Measurements from ENCODE around the gene RAB11A. TPM values are rescaled to one million over a fixed set of nuclear protein-coding genes. Genes with fewer than 3 reads are reported as not detected.

The RAB11A gene
- total and polyA plus RNA-seq, 5 donors = 136 to 180 (median 155) TPM

- 96% methylated on average over 4 of the region's 4 CpGs for WGBS
- intact Hi-C loops (cut with DNase I) = loop anchor here in 1 of 4 donors (10.0 kb wide), 2 partner anchors 267 to 377 kb away; partner anchors contain the start of gene DIS3L
Observed at GRCh38 chr15:65917936-65918335, 48.6 kb downstream of the RAB11A start.

GRCh38 chr15:65918357-65918920, 49.1 kb downstream of the RAB11A start:
- Histone ChIP-seq H3K27ac (ENCODE audit: low read length) (no peak overlapping the region), H3K4me1 (ENCODE audit: control insufficient read depth, insufficient read depth, low read length) (peaks cover 2% of the 10 kb centered on the region), H3K27me3 (ENCODE audit: control insufficient read depth, insufficient read depth) (no peaks in the 10 kb centered on the region), H3K9me3 (ENCODE audit: control insufficient read depth, low read length) (no peaks in the 10 kb centered on the region), H3K4me3 (ENCODE audit: low read length) (no peak overlapping the region)
- ATAC-seq (no peak), DNase-seq (no peak)
- intact Hi-C loops (cut with DNase I) = loop anchor here in 1 of 4 donors (10.0 kb wide), 2 partner anchors 266 to 376 kb away; partner anchors contain the start of gene DIS3L
- 81% methylated on average over 3 of the region's 3 CpGs for WGBS

More at GRCh38 chr15:65917936-65918335, 48.6 kb downstream of the RAB11A start:
- H3K9me3 ChIP-seq (ENCODE audit: control insufficient read depth, low read length) = no peaks in the 10 kb centered on the region
- DNase-seq (no peak), ATAC-seq (no peak)
- H3K4me1 ChIP-seq (ENCODE audit: control insufficient read depth, insufficient read depth, low read length) = peaks cover 2% of the 10 kb centered on the region
- H3K4me3 ChIP-seq (ENCODE audit: low read length) = no peak overlapping the region
- no peak overlapping the region for H3K27ac ChIP-seq (ENCODE audit: low read length)
- H3K27me3 ChIP-seq (ENCODE audit: control insufficient read depth, insufficient read depth) = no peaks in the 10 kb centered on the region

GRCh38 chr15:65918945-65919344, 49.7 kb downstream of the RAB11A start:
- intact Hi-C loops (cut with DNase I) = loop anchor here in 1 of 4 donors (10.0 kb wide), 2 partner anchors 266 to 376 kb away; partner anchors contain the start of gene DIS3L
- H3K27me3 ChIP-seq (ENCODE audit: control insufficient read depth, insufficient read depth) = no peaks in the 10 kb centered on the region
- WGBS = 95% methylated on average over 5 of the region's 5 CpGs
- H3K4me1 ChIP-seq (ENCODE audit: control insufficient read depth, insufficient read depth, low read length) = peaks cover 2% of the 10 kb centered on the region
- DNase-seq (no peak), ATAC-seq (no peak)
- no peaks in the 10 kb centered on the region for H3K9me3 ChIP-seq (ENCODE audit: control insufficient read depth, low read length)
- H3K4me3 ChIP-seq (ENCODE audit: low read length) = no peak overlapping the region
- H3K27ac ChIP-seq (ENCODE audit: low read length) = no peak overlapping the region

DNA sequence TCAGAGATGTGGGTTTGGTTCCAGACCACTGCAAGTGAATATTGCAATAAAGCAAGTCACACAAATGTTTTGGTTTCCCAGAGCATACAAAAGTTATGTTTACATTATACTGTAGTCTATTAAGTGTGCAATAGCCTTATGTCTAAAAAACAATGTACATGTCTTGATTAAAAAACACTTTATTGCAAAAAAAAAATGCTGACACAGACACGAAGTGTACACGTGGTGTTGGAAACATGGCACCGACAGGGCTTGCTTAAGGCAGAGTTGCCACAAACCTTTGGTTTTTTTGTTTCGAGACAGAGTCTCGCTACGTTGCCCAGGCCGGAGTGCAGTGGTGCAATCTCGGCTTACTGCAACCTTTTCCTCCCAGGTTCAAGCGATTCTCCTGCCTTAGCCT, 50.1 kb downstream of the RAB11A start:
- no peak for DNase-seq
- no peak overlapping the region for H3K4me3 ChIP-seq (ENCODE audit: low read length)
- H3K4me1 ChIP-seq (ENCODE audit: control insufficient read depth, insufficient read depth, low read length) = peaks cover 2% of the 10 kb centered on the region
- ATAC-seq = no peak
- intact Hi-C loops (cut with DNase I) = loop anchor here in 1 of 4 donors (10.0 kb wide), 2 partner anchors 265 to 375 kb away; partner anchors contain the start of gene DIS3L
- no peak overlapping the region for H3K27ac ChIP-seq (ENCODE audit: low read length)
- WGBS = 95% methylated on average over 9 of the region's 9 CpGs
- no peaks in the 10 kb centered on the region for H3K27me3 ChIP-seq (ENCODE audit: control insufficient read depth, insufficient read depth)
- H3K9me3 ChIP-seq (ENCODE audit: control insufficient read depth, low read length) = no peaks in the 10 kb centered on the region

DNA sequence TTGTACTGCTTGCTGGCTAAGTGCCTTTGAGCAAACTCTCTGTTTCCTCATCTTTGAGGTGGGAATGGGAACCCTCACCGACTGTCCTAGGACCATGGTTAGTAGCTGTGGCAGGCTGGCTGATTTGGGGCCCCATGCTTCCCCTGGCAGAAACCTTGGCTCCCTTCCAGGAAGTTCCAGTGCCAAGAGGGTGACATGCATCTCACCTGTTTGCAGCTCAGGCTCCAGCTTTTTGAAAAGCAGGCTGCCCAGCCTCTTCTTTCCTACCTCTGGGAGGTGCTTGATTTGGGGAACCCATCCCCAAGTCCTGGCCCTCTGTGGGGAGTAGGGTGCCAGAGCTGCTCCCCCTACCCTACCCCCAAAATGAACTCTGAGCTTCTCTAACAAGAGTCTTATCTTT, 50.8 kb downstream of the RAB11A start:
- DNase-seq (no peak), ATAC-seq (no peak)
- Histone ChIP-seq H3K27me3 (ENCODE audit: control insufficient read depth, insufficient read depth) (no peaks in the 10 kb centered on the region), H3K4me1 (ENCODE audit: control insufficient read depth, insufficient read depth, low read length) (peaks cover 2% of the 10 kb centered on the region), H3K4me3 (ENCODE audit: low read length) (no peak overlapping the region), H3K9me3 (ENCODE audit: control insufficient read depth, low read length) (no peaks in the 10 kb centered on the region), H3K27ac (ENCODE audit: low read length) (no peak overlapping the region)
- intact Hi-C loops (cut with DNase I) = loop anchor here in 1 of 4 donors (10.0 kb wide), 1 partner anchor 355 kb away; no protein-coding TSS in a partner anchor
- WGBS = 54% methylated on average over 1 of the region's 1 CpG

- no peaks in the 10 kb centered on the region for H3K27me3 ChIP-seq (ENCODE audit: control insufficient read depth, insufficient read depth)
- H3K4me1 ChIP-seq (ENCODE audit: control insufficient read depth, insufficient read depth, low read length) = peaks cover 2% of the 10 kb centered on the region
- H3K4me3 ChIP-seq (ENCODE audit: low read length) = no peak overlapping the region
- WGBS = 81% methylated on average over 4 of the region's 4 CpGs
- no peak for ATAC-seq
- DNase-seq = no peak
- intact Hi-C loops (cut with DNase I) = loop anchor here in 1 of 4 donors (10.0 kb wide), 1 partner anchor 354 kb away; no protein-coding TSS in a partner anchor
- no peaks in the 10 kb centered on the region for H3K9me3 ChIP-seq (ENCODE audit: control insufficient read depth, low read length)
- no peak overlapping the region for H3K27ac ChIP-seq (ENCODE audit: low read length)
Observed at GRCh38 chr15:65920825-65921309, 51.6 kb downstream of the RAB11A start.

GRCh38 chr15:65921780-65922179, 52.5 kb downstream of the RAB11A start:
- ATAC-seq = no peak
- peaks cover 2% of the 10 kb centered on the region for H3K4me1 ChIP-seq (ENCODE audit: control insufficient read depth, insufficient read depth, low read length)
- H3K9me3 ChIP-seq (ENCODE audit: control insufficient read depth, low read length) = no peaks in the 10 kb centered on the region
- intact Hi-C loops (cut with DNase I) = loop anchor here in 1 of 4 donors (10.0 kb wide), 1 partner anchor 353 kb away; no protein-coding TSS in a partner anchor
- DNase-seq = no peak
- 72% methylated on average over 5 of the region's 5 CpGs for WGBS
- no peak overlapping the region for H3K27ac ChIP-seq (ENCODE audit: low read length)
- H3K27me3 ChIP-seq (ENCODE audit: control insufficient read depth, insufficient read depth) = no peaks in the 10 kb centered on the region
- H3K4me3 ChIP-seq (ENCODE audit: low read length) = no peak overlapping the region

- intact Hi-C loops (cut with DNase I) = loop anchor here in 1 of 4 donors (10.0 kb wide), 1 partner anchor 352 kb away; no protein-coding TSS in a partner anchor
- DNase-seq (no peak), ATAC-seq (no peak)
- Histone ChIP-seq H3K27me3 (ENCODE audit: control insufficient read depth, insufficient read depth) (no peaks in the 10 kb centered on the region), H3K4me3 (ENCODE audit: low read length) (no peak overlapping the region), H3K27ac (ENCODE audit: low read length) (no peak overlapping the region), H3K9me3 (ENCODE audit: control insufficient read depth, low read length) (no peaks in the 10 kb centered on the region), H3K4me1 (ENCODE audit: control insufficient read depth, insufficient read depth, low read length) (peaks cover 2% of the 10 kb centered on the region)
- WGBS = 89% methylated on average over 7 of the region's 7 CpGs
Observed at GRCh38 chr15:65922621-65923020, 53.3 kb downstream of the RAB11A start.

- no peak overlapping the region for H3K4me3 ChIP-seq (ENCODE audit: low read length)
- intact Hi-C loops (cut with DNase I) = loop anchor here in 1 of 4 donors (10.0 kb wide), 1 partner anchor 352 kb away; no protein-coding TSS in a partner anchor
Observed at GRCh38 chr15:65923264-65923663, 54.0 kb downstream of the RAB11A start.

DNA sequence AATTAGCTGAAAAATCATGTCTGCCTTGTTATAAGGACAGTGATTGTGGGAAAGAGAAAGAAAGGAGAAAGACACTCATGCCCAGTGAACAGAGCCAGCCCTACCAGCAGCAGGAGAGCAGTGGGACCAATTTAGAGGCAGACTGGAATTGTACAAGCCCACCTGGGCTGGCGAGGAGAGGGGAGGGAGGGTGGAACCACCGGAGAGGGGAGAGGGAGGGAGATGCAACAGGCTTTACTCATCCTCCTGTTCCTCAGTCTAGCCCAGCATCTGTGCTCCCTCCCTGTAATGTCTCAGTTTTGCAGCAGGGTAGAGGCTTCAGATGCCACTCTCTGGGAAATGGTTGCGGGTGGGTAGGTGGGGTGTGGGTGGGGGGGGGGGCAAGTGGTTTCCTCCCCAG, 54.7 kb downstream of the RAB11A start:
- 83% methylated on average over 3 of the region's 3 CpGs for WGBS
- Histone ChIP-seq H3K27me3 (ENCODE audit: control insufficient read depth, insufficient read depth) (no peaks in the 10 kb centered on the region), H3K27ac (ENCODE audit: low read length) (no peak overlapping the region), H3K4me1 (ENCODE audit: control insufficient read depth, insufficient read depth, low read length) (peaks cover 2% of the 10 kb centered on the region), H3K9me3 (ENCODE audit: control insufficient read depth, low read length) (no peaks in the 10 kb centered on the region), H3K4me3 (ENCODE audit: low read length) (no peak overlapping the region)
- DNase-seq (no peak), ATAC-seq (no peak)
- intact Hi-C loops (cut with DNase I) = loop anchor here in 1 of 4 donors (10.0 kb wide), 1 partner anchor 351 kb away; no protein-coding TSS in a partner anchor

More at GRCh38 chr15:65923264-65923663, 54.0 kb downstream of the RAB11A start:
- Histone ChIP-seq H3K9me3 (ENCODE audit: control insufficient read depth, low read length) (no peaks in the 10 kb centered on the region), H3K4me1 (ENCODE audit: control insufficient read depth, insufficient read depth, low read length) (peaks cover 2% of the 10 kb centered on the region), H3K27me3 (ENCODE audit: control insufficient read depth, insufficient read depth) (no peaks in the 10 kb centered on the region), H3K27ac (ENCODE audit: low read length) (no peak overlapping the region)
- 79% methylated on average over 5 of the region's 5 CpGs for WGBS
- ATAC-seq (no peak), DNase-seq (no peak)

- no peak for DNase-seq
Observed at GRCh38 chr15:65925338-65925737, 56.0 kb downstream of the RAB11A start.

More at GRCh38 chr15:65925338-65925737, 56.0 kb downstream of the RAB11A start:
- H3K27ac ChIP-seq (ENCODE audit: low read length) = no peak overlapping the region
- no peaks in the 10 kb centered on the region for H3K9me3 ChIP-seq (ENCODE audit: control insufficient read depth, low read length)
- H3K4me1 ChIP-seq (ENCODE audit: control insufficient read depth, insufficient read depth, low read length) = no peaks in the 10 kb centered on the region
- no peak for ATAC-seq
- H3K4me3 ChIP-seq (ENCODE audit: low read length) = no peak overlapping the region
- WGBS = 97% methylated on average over 1 of the region's 1 CpG
- H3K27me3 ChIP-seq (ENCODE audit: control insufficient read depth, insufficient read depth) = no peaks in the 10 kb centered on the region
- intact Hi-C loops (cut with DNase I) = loop anchor here in 1 of 4 donors (10.0 kb wide), 1 partner anchor 349 kb away; no protein-coding TSS in a partner anchor

All from right cardiac atrium (tissue), 5 donors.